Measurements from ENCODE around the gene IFNL1.

IFNL1 gene

DNA sequence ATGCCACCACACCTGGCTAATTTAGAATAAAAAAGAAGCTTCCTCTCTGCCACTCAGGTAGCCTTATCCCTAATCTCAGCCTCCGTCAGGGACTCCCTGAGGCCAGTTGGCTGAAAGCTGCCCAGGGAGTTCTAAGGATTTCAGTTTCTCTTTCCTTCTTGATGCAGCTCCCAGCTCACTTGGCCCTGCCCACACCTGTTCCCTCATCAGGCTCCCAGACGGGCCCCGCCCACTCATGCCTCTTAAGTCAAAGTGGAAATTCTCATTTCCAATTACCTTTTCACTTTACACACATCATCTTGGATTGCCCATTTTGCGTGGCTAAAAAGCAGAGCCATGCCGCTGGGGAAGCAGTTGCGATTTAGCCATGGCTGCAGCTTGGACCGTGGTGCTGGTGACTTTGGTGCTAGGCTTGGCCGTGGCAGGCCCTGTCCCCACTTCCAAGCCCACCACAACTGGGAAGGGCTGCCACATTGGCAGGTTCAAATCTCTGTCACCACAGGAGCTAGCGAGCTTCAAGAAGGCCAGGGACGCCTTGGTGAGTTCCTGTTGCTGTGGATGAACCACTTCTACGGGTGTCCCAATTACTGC lies at the start of gene IFNL1:
TSS of gene IFNL1 (plus strand) at position 353 of the 591 bp plus-strand sequence. CDS start at position 368, 15 bp downstream.
- H3K36me3 ChIP-seq (ENCODE audit: insufficient read depth, low read length), result no peaks in the 10 kb centered on the region
- no peaks in the 10 kb centered on the region for H3K9me3 ChIP-seq (ENCODE audit: control insufficient read depth, insufficient read depth, low read length)
- H3K9ac ChIP-seq (ENCODE audit: low read depth, low read length), result no peak within 1 kb of the TSS
- H3K4me1 ChIP-seq (ENCODE audit: insufficient read depth, low read length), result no peaks in the 10 kb centered on the region

DNA sequence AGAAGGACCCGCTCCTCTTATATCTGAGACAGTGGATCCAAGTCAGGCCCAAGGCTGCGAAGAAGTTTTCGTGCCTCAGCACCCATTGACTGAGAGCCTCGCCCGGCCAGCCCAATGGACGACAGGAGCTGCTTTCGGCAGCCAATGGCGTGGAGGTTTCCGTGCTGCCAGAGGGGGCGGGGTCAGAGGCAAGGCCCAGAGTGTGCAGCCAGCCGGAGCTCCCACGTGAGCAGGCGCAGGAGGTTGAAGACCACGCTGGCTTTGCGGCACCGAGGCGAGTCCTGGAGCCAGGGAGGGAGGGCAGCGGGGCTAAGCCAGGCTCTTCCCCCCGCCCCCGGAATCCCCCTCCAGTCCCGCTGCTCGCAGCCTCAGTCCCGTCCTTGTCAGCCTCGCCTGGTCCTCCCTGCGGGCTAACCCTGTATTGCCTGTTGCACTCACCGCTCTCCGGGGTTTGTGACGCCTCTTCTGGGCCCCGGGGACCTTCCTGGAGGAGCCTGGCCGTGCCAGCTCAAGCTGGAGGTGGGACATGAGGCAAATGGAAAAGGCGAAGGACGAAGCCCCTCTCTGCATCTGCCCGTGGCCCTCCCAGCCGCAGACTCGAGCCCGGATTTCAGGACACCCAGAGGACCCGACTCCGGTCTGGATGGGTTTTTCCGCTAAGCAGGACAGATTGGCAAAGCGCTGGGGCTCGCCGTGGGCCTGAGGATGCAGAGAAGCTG lies 49.1 kb upstream of the IFNL1 start:
- H3K4me1 ChIP-seq (ENCODE audit: insufficient read depth, low read length), result no peaks in the 10 kb centered on the region
- H3K36me3 ChIP-seq (ENCODE audit: insufficient read depth, low read length), result no peaks in the 10 kb centered on the region
- H3K9me3 ChIP-seq (ENCODE audit: control insufficient read depth, insufficient read depth, low read length), result no peaks in the 10 kb centered on the region
- peak overlapping the region; percentile 29; the same call in 1 of the 2 replicates for H3K9ac ChIP-seq (ENCODE audit: low read depth, low read length)

DNA sequence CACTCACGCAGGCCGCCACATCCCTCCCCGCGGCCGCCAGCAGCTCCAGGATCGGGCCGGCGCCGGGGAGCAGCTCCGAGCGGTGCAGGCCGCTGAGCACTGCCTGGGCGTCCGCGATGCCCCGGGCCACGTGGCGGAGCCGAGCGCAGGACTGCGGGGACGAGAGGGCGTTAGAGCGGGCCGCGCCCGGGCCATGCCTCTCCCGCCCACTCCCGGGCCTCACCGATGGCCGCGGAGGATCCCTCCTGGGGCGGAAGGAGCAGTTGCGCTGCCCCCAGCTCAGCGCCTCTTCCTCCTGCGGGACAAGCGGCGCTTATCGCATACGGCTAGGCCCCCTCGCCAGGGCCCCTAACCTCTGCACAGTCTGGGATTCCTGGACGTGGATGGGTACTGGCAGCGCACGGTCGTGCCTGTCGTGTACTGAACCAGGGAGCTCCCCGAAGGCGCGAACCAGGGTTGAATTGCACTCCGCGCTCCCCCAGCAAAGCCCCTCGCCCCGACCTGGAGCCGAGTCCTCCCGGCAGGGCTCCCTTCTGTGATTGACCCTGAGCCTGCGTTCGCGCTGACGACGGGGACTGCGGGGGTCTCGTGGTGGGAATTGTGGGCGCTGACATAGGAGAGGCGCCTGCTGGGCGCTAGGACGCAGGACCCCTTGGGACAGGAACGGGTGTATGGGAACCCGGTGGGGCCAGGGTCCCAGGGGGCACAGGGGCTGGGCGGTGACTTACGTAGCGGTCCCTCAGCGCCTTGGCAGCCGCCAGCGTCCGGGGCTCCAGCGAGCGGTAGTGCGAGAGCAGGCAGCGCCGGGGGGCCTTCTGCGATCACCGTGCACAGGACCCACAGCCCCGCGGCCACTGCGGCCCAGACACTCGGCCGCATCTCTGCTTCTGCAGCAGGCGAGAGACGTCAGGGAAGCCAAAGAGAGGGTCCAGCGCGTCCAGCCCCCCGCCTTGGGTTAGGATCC lies 48.2 kb upstream of the IFNL1 start:
- Histone ChIP-seq H3K9ac (ENCODE audit: low read depth, low read length) (peak overlapping the region; percentile 29; the same call in 1 of the 2 replicates), H3K36me3 (ENCODE audit: insufficient read depth, low read length) (no peaks in the 10 kb centered on the region), H3K9me3 (ENCODE audit: control insufficient read depth, insufficient read depth, low read length) (no peaks in the 10 kb centered on the region), H3K4me1 (ENCODE audit: insufficient read depth, low read length) (no peaks in the 10 kb centered on the region)

DNA sequence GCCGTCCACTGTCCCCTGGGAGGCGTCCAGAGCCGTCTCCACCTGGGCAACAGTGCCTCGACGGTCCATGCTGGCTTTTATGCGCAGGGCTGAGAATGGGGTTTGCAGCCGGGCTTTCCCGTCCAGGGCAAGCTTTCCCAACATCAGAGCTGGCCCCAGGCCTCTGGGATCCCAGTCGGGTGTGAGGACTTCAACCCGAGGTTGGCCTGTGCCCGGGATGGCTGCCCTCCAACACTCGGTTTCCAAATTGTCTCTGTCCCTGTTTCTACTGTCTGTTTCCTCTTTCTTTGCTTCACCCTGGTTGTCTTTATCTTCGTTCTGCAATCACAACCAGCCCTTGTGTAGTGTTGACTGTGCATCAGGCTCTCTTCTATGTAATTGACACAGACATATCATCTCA lies 47.4 kb upstream of the IFNL1 start, which contains the start of gene IFNL4:
TSS of gene IFNL4 (minus strand) at position 51 of the 400 bp plus-strand sequence.
- Histone ChIP-seq H3K36me3 (ENCODE audit: insufficient read depth, low read length) (no peaks in the 10 kb centered on the region), H3K9ac (ENCODE audit: low read depth, low read length) (peak within 1 kb of the TSS; percentile 29; the same call in 1 of the 2 replicates), H3K4me1 (ENCODE audit: insufficient read depth, low read length) (no peaks in the 10 kb centered on the region), H3K9me3 (ENCODE audit: control insufficient read depth, insufficient read depth, low read length) (no peaks in the 10 kb centered on the region)

DNA sequence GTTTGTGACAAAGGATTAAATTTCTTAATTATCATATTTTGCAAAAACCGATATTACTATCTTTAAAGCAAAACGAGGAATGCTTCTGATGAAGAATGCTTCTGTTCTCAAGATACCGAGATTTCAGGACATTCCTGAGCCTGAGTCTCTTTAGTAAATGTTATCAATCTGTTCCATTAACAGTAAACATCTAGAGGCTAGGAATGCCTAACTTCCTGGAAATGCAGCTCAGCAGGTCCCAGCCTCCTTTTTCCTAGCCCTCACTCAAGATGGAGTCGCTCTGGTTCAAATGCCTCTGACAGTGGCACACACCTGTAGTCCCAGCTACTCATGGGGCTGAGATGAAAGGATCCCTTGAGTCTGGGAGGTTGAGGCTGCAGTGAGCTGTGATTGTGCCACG lies 45.1 kb upstream of the IFNL1 start:
- H3K9me3 ChIP-seq (ENCODE audit: control insufficient read depth, insufficient read depth, low read length), result no peaks in the 10 kb centered on the region
- no peaks in the 10 kb centered on the region for H3K36me3 ChIP-seq (ENCODE audit: insufficient read depth, low read length)
- H3K9ac ChIP-seq (ENCODE audit: low read depth, low read length), result no peak overlapping the region
- no peaks in the 10 kb centered on the region for H3K4me1 ChIP-seq (ENCODE audit: insufficient read depth, low read length)

DNA sequence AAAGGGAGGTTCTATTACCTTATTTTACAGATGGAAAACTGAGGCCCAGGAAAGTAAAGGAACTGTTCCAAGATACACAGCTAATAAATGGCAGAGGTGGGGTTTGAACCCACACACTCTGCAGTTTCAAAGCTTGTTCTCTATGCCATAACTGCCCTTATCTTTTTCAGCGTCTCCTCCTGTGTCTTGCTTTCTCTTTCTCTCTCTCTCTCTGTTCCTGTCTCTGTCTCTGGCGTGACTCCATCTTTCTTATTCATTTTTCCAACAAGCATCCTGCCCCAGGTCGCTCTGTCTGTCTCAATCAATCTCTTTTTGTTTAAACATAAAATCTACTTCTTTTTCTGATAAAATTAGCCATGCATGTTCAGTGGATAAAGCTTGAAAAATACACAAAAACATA lies 44.4 kb upstream of the IFNL1 start:
- Histone ChIP-seq H3K36me3 (ENCODE audit: insufficient read depth, low read length) (no peaks in the 10 kb centered on the region), H3K9me3 (ENCODE audit: control insufficient read depth, insufficient read depth, low read length) (no peaks in the 10 kb centered on the region), H3K4me1 (ENCODE audit: insufficient read depth, low read length) (no peaks in the 10 kb centered on the region), H3K9ac (ENCODE audit: low read depth, low read length) (no peak overlapping the region)

DNA sequence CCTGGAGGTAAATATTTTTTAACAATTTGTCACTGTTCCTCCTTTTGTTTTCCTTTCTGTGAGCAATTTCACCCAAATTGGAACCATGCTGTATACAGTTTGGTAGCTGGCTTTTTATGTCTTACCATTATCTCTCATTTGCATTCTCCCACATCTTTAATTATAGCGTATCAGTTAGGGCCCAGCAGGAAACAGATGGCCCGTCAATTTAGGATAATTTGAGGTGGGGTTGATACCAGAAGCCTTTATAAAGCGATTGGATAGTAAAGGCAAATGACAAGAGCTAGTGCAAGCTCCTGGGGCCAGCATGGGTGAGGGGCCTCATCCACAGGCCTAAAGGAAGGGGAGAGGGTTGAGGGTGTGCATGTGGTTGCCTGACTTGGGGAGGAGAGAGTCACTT lies 43.7 kb upstream of the IFNL1 start:
- Histone ChIP-seq H3K4me1 (ENCODE audit: insufficient read depth, low read length) (no peaks in the 10 kb centered on the region), H3K9me3 (ENCODE audit: control insufficient read depth, insufficient read depth, low read length) (no peaks in the 10 kb centered on the region), H3K36me3 (ENCODE audit: insufficient read depth, low read length) (no peaks in the 10 kb centered on the region), H3K9ac (ENCODE audit: low read depth, low read length) (no peak overlapping the region)

DNA sequence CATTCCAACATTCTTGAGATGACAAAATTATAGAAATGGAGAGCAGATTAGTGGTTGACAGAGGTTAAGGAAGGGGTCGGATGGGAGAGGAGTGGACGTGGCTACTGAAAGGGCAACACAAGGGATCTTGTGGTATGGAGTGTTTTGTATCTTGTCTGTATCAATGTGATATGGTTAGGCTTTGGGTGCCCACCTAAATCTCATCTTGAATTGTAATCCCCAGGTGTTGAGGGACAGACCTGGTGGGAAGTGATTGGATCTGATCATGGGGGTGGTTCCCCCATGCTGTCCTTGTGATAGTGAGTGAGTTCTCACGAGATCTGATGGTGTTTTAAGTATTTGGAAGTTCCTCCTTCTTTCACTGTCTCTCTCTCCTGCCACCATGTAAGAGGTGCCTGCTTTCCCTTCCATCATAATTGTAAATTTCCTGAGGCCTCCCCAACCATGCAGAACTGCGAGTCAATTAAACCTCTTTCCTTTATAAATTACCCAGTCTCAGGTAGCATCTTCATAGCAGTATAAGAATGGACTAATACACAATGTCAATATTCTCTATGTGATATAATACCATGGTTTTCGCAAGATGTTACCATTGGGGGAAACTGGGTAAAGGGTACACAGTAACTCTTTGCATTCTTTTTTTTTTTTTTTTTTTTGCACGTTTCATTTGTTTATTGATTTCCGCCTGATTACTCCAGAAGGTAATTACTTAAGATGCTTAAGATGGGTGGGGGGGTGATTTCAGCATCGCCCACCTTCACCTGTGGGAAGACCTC lies 42.6 kb upstream of the IFNL1 start:
- Histone ChIP-seq H3K4me1 (ENCODE audit: insufficient read depth, low read length) (no peaks in the 10 kb centered on the region), H3K9me3 (ENCODE audit: control insufficient read depth, insufficient read depth, low read length) (no peaks in the 10 kb centered on the region), H3K9ac (ENCODE audit: low read depth, low read length) (no peak overlapping the region), H3K36me3 (ENCODE audit: insufficient read depth, low read length) (no peaks in the 10 kb centered on the region)

DNA sequence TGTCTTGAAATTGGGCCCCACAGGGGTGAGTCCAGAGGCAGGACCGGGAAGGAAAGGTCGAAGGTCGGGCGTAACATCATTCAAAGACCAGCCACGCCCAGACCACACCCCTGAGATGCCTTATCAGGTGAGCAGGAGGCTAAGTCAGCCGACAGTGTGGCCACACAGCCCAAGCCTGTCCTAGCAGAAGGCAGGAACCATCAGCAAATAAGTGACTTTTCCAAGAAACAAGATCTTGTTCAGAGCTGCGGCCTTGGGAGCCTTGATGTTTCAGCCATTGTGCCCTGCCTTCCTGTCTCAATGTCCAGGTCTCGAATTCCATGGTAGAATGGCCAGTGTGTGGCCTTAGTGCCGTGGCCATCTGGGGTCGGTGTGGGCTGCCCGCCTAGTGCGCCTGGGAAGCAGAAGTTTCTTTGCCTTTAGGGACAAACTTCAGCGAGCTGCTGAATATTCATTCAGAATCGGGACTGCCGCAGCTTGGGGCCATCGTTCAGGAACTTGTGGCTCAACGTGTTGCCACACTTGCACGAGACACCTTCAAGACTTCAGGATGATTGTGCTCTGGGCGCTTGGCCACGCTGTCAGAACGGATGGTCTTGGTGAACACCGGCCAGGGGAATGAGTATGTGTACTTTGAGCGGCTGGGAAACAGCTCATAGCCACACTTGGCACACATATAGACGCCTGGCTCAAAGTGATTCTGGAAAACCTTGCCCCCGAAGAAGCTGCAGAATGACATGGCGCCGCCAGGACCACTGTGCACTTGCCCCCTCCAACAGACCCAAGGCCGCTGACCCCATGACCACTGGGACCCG lies 41.5 kb upstream of the IFNL1 start:
- Histone ChIP-seq H3K4me1 (ENCODE audit: insufficient read depth, low read length) (no peaks in the 10 kb centered on the region), H3K9me3 (ENCODE audit: control insufficient read depth, insufficient read depth, low read length) (no peaks in the 10 kb centered on the region), H3K9ac (ENCODE audit: low read depth, low read length) (no peak overlapping the region), H3K36me3 (ENCODE audit: insufficient read depth, low read length) (no peaks in the 10 kb centered on the region)

DNA sequence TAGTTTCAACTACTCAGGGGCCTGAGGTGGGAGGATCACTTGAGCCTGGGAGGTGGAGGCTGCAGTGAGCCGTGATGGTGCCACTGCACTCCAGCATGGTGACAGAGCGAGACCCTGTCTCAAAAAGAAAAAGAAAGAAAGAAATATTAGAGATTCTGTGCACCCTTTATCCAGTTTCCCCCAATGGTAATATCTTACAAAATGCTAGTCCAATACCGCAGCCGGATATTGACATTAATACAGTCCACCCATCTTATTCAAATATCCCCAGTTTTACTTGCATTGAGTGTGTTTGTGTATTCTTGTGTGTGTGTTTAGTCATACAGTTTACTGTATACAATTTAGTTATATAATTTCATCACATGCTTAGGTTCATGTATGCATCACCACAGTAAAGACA lies 39.0 kb upstream of the IFNL1 start:
- no peaks in the 10 kb centered on the region for H3K36me3 ChIP-seq (ENCODE audit: insufficient read depth, low read length)
- H3K9me3 ChIP-seq (ENCODE audit: control insufficient read depth, insufficient read depth, low read length), result no peaks in the 10 kb centered on the region; the same call in 1 of the 2 replicates
- no peak overlapping the region for H3K9ac ChIP-seq (ENCODE audit: low read depth, low read length)
- H3K4me1 ChIP-seq (ENCODE audit: insufficient read depth, low read length), result no peaks in the 10 kb centered on the region

DNA sequence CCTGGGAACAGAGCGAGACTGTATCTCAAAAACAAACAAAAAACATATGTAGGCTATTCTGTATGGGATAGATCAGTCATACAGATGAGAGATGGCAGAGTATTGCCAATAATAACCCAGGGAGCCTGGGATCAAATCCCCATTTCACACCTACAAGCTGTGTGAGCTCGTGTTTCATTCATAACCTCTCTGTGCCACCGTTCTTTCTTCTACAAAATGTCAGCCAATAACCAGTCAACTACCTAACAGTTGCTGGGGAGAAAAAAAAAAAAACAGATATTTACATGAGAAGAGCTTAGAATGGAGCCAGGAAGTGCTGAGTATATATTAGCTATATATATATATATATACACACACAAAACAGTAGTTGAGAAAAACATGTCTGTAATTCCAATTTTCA lies 34.5 kb upstream of the IFNL1 start:
- Histone ChIP-seq H3K9ac (ENCODE audit: low read depth, low read length) (no peak overlapping the region), H3K9me3 (ENCODE audit: control insufficient read depth, insufficient read depth, low read length) (no peaks in the 10 kb centered on the region; the same call in 1 of the 2 replicates), H3K36me3 (ENCODE audit: insufficient read depth, low read length) (no peaks in the 10 kb centered on the region), H3K4me1 (ENCODE audit: insufficient read depth, low read length) (no peaks in the 10 kb centered on the region; the same call in 1 of the 2 replicates)

DNA sequence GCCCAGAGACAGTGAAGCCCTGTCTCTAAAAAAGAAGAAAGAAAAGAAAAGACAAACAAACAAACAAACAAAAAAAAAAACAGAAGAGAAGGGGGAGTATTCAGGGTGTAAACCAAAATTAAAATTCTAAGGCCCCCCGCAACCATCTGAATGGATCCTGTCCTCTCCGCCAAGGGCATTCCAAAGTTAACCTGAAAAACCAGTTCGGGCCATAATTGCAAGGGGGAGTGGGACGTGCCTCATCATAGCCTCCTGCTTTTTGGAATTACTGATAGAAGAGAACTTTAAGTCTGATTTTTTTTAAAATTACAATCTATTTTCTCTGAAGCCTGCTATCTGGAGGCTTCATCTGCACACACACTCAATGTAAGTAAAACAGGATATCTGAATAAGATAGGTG lies 33.7 kb upstream of the IFNL1 start:
- no peak overlapping the region for H3K9ac ChIP-seq (ENCODE audit: low read depth, low read length)

DNA sequence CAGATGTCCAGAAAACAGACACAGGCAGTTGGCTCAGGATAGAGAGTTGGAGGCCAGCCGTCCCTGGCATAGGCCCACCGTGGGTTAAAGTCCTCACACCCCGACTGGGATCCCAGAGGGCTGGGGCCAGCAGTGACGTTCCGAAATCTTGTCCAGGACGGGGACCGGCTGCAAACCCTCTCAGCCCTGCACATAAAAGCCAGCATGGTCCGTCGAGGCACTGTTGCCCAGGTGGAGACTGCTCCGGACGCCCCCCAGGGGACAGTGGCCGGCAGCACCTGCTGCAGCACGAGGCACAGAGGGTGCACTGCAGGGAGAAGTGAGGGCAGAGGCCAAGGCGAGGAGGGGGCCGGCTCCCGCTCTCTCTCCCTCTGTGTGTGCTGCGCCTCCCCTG lies 32.3 kb upstream of the IFNL1 start:
- H3K9me3 ChIP-seq (ENCODE audit: control insufficient read depth, insufficient read depth, low read length), result no peaks in the 10 kb centered on the region; the same call in 1 of the 2 replicates
- H3K4me1 ChIP-seq (ENCODE audit: insufficient read depth, low read length), result no peaks in the 10 kb centered on the region; the same call in 1 of the 2 replicates
- H3K36me3 ChIP-seq (ENCODE audit: insufficient read depth, low read length), result no peaks in the 10 kb centered on the region
- H3K9ac ChIP-seq (ENCODE audit: low read depth, low read length), result peak overlapping the region; percentile 42; the same call in 1 of the 2 replicates

More for the DNA sequence above, 33.7 kb upstream of the IFNL1 start:
- no peaks in the 10 kb centered on the region; the same call in 1 of the 2 replicates for H3K9me3 ChIP-seq (ENCODE audit: control insufficient read depth, insufficient read depth, low read length)
- no peaks in the 10 kb centered on the region; the same call in 1 of the 2 replicates for H3K4me1 ChIP-seq (ENCODE audit: insufficient read depth, low read length)
- H3K36me3 ChIP-seq (ENCODE audit: insufficient read depth, low read length), result no peaks in the 10 kb centered on the region

All from ES-I3 (cell line).